HepG2 (cell line): ENCODE data around the gene IQCN. TPM values are rescaled to one million over a fixed set of nuclear protein-coding genes. Genes with fewer than 3 reads are reported as not detected.

Experiments
- GLI4 ChIP-seq: sonication (generic); formaldehyde crosslinking; IDR thresholded peaks from 2 replicates; pipeline ENCODE4 v1.5.1; 2020; ENCODE audit warnings: missing genetic modification reagents, mild to moderate bottlenecking, moderate library complexity, borderline replicate concordance
- HDAC2 ChIP-seq: sonication (generic); formaldehyde crosslinking; IDR thresholded peaks from 2 replicates; pipeline ENCODE4 v1.4.0; 2020; ENCODE audit warnings: missing genetic modification reagents
- HMG20A ChIP-seq: IDR thresholded peaks from 2 replicates; pipeline ENCODE4 v1.6.1; 2016; ENCODE audit warnings: borderline replicate concordance
- HOXD1 ChIP-seq: sonication (generic); formaldehyde crosslinking; IDR thresholded peaks from 2 replicates; pipeline ENCODE4 v1.5.0; 2020; ENCODE audit warnings: missing genetic modification reagents
- JDP2 ChIP-seq: sonication (generic); formaldehyde crosslinking; IDR thresholded peaks from 2 replicates; pipeline ENCODE4 v1.8.1; 2022; ENCODE audit warnings: missing genetic modification reagents, borderline replicate concordance
- KDM6A ChIP-seq: IDR thresholded peaks from 2 replicates; pipeline ENCODE4 v1.6.1; 2016; ENCODE audit warnings: low read depth
- NBN ChIP-seq: fragments of 450-650 bp; conservative IDR thresholded peaks from 2 replicates; pipeline ENCODE4 v1.6.1; 2017
- SCMH1 ChIP-seq: sonication (generic); formaldehyde crosslinking; IDR thresholded peaks from 2 replicates; pipeline ENCODE4 v1.9.0; 2021; ENCODE audit warnings: missing genetic modification reagents, mild to moderate bottlenecking, borderline replicate concordance
- SRSF9 ChIP-seq: fragments of 200-400 bp; formaldehyde crosslinking; IDR thresholded peaks from 2 replicates; pipeline ENCODE4 v1.6.1; 2018; ENCODE audit warnings: borderline replicate concordance, mild to moderate bottlenecking, low read depth, low read length; ENCODE audit not compliant: insufficient read depth, poor library complexity, severe bottlenecking
- SSRP1 ChIP-seq: IDR thresholded peaks from 2 replicates; pipeline ENCODE4 v1.6.1; 2016; ENCODE audit warnings: control low read depth
- ZBTB40 ChIP-seq, 2 experiments: fragments of 450-650 bp in 1 of 2; sonication (generic) in 1 of 2; formaldehyde crosslinking in 1 of 2; IDR thresholded peaks; 2 replicates each; pipeline versions ENCODE4 v1.6.1 to v1.8.0; 2016 to 2022; ENCODE audit warnings: antibody characterized with exemption in 1 of 2, mild to moderate bottlenecking in 1 of 2, missing genetic modification reagents in 1 of 2
- ZBTB49 ChIP-seq: sonication (generic); formaldehyde crosslinking; IDR thresholded peaks from 2 replicates; pipeline ENCODE4 v1.4.0; 2020; ENCODE audit warnings: missing genetic modification reagents, borderline replicate concordance
- ZFP37 ChIP-seq: sonication (generic); formaldehyde crosslinking; IDR thresholded peaks from 2 replicates; pipeline ENCODE4 v1.4.0; 2020; ENCODE audit warnings: missing genetic modification reagents, borderline replicate concordance
- ZKSCAN8 ChIP-seq: IDR thresholded peaks from 2 replicates; pipeline ENCODE4 v1.6.1; 2016; ENCODE audit warnings: borderline replicate concordance, missing genetic modification reagents, missing compliant biosample characterization
- ZNF441 ChIP-seq: sonication (generic); formaldehyde crosslinking; IDR thresholded peaks from 2 replicates; pipeline ENCODE4 v1.7.0; 2021; ENCODE audit warnings: missing genetic modification reagents, borderline replicate concordance
- ZNF589 ChIP-seq: sonication (generic); formaldehyde crosslinking; conservative IDR thresholded peaks from 2 replicates; pipeline ENCODE4 v1.8.0; 2022; ENCODE audit warnings: mild to moderate bottlenecking, moderate library complexity, missing genetic modification reagents
- ZNF644 ChIP-seq: IDR thresholded peaks from 2 replicates; pipeline ENCODE4 v1.6.1; 2016; ENCODE audit warnings: low read depth
- ZNF713 ChIP-seq: sonication (generic); formaldehyde crosslinking; IDR thresholded peaks from 2 replicates; pipeline ENCODE4 v1.4.0; 2020; ENCODE audit warnings: mild to moderate bottlenecking, missing genetic modification reagents
- polyA plus RNA-seq, 8 experiments: library from polyadenylated mRNA; depleted of rRNA in 3 of 8; stranded (reverse) in 7 of 8; unstranded in 1 of 8; fragments of >200 nt; fragmentation: Illumina TruSeq in 4 of 8; extraction: Trizol in 4 of 8; gene quantifications; 2 replicates each; pipeline versions ENCODE4 v1.2.1 to v1.2.3, GENCODE V29; 2011 to 2016; ENCODE audit warnings: low read depth in 4 of 8, missing spikeins in 1 of 8, mixed read lengths in 1 of 8; ENCODE audit not compliant: insufficient read depth in 1 of 8
- total RNA-seq, 5 experiments: library from RNA; depleted of rRNA; stranded (reverse); fragments of >200 nt; fragmentation: Illumina TruSeq; extraction: Trizol; gene quantifications; 2 replicates each; pipeline ENCODE4 v1.2.3, GENCODE V29; 2016; ENCODE audit warnings: low read depth in 1 of 5

IQCN gene
- total and polyA plus RNA-seq, 2 of the 13 experiments (the other 11 are each of a cell fraction or from before 2014, with no cell fraction given) = 0.04 to 0.18 TPM

DNA sequence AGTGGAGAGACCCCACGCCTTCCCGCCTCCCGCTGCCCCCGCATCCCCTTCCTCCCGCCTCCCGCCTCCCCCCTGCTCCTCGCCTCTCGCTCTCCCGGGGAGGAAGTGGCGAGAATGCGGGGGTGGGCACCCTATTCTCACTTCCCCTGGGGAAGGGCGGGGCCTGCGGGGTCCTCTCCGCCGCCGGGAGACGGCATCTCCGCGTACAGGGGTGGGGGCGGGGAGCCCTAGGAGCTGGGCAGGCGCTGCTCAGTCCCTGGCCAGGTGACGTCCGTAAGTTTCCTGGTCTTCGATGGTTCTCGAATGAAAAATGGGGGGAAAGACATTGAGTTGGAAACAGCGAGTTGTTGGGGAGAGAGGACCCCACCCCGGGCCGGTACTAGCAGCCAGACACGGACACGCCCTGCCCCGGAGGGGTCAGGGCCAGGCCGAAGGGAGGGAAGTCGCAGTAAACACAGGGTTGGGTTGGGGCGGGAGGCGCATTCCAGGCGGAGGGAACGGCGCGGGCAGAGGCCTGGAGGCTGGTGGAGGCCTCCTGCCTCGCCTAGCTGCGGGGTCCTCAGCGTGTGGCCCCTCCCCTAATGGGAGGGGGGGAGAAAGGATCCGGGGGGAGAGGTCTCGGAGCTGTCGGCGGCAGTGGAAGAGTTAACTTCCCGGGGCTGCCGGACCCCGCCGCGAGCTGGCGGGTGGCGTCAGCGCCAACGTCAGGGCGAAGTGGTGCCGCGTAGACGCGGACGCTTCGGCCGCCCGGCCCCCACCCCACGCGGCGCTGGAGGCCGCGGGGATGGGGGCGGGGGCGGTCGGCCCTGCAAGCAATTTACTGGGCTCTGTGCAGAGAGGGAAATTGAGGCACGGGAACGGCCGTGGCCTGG is 17.6 kb upstream of the IQCN start (continued):
- TF ChIP-seq ZNF713 = 0 out of 2 replicates have a peak, but pooled peaks have one; percentile 46
- no peak for TF ChIP-seq ZNF589 (CRISPR knock-in tag)
- TF ChIP-seq ZBTB40 (IDR thresholded peaks at IDR 0.05) = no peak
- no peak for TF ChIP-seq ZBTB40 (CRISPR knock-in tag; IDR thresholded peaks at IDR 0.05)
- no peak for TF ChIP-seq ZBTB49
- no peak for TF ChIP-seq SRSF9
- 0 out of 2 replicates have a peak, but pooled peaks have one; percentile 49 for TF ChIP-seq ZKSCAN8
- TF ChIP-seq ZNF644 (CRISPR knock-in tag) = no peak
- TF ChIP-seq HOXD1 (CRISPR knock-in tag) = no peak
- TF ChIP-seq KDM6A (CRISPR knock-in tag) = no peak
- TF ChIP-seq ZNF441 (CRISPR knock-in tag) = no peak
- TF ChIP-seq JDP2 (CRISPR knock-in tag) = no peak
- peak; percentile 39; the same call in 1 of the 2 replicates for TF ChIP-seq HDAC2 (CRISPR knock-in tag)
- no peak; the same call in 1 of the 2 replicates for TF ChIP-seq GLI4 (CRISPR knock-in tag)
- no peak for TF ChIP-seq HMG20A (CRISPR knock-in tag)
- no peak for TF ChIP-seq ZFP37
- TF ChIP-seq SSRP1 (CRISPR knock-in tag) = no peak
- no peak for TF ChIP-seq SCMH1 (CRISPR knock-in tag)
- no peak for TF ChIP-seq NBN
